Esophagus muscularis mucosa (tissue), 4 donors: ENCODE measurements around the gene SPAG17. TPM values are rescaled to one million over a fixed set of nuclear protein-coding genes. Genes with fewer than 3 reads are reported as not detected.

ENCODE experiments used
- DNase-seq: peaks from one replicate; pipeline ENCODE4 v3.0.0-alpha.2; 2017; ENCODE audit errors: extremely low spot score
- H3K27ac ChIP-seq, 4 donors: fragments of 200-600 bp; sonication (generic); replicated peaks in 1 of 4; 1 replicate in 3 of 4; 2 replicates in 1 of 4; pipeline ENCODE4 v1.5.1; 2016 to 2019; ENCODE audit warnings: mild to moderate bottlenecking in 1 of 4
- H3K27me3 ChIP-seq, 4 donors: fragments of 200-600 bp; sonication (generic); one replicate each; pipeline versions ENCODE4 v1.5.1 to v1.6.0; 2016 to 2019
- H3K36me3 ChIP-seq, 4 donors: fragments of 200-600 bp; sonication (generic); one replicate each; pipeline ENCODE4 v1.5.1; 2016 to 2019
- H3K4me1 ChIP-seq, 4 donors: fragments of 200-600 bp; sonication (generic); one replicate each; pipeline ENCODE4 v1.5.1; 2016 to 2019
- H3K4me3 ChIP-seq, 4 donors: fragments of 200-600 bp; sonication (generic); 1 replicate in 2 of 4; 2 replicates in 2 of 4; pipeline ENCODE4 v1.5.1; 2016 to 2019; ENCODE audit warnings: mild to moderate bottlenecking in 4 of 4, moderate library complexity in 1 of 4
- H3K9me3 ChIP-seq, 4 donors: fragments of 200-600 bp; sonication (generic); 1 replicate in 3 of 4; 2 replicates in 1 of 4; pipeline ENCODE4 v1.5.1; 2016 to 2019
- CTCF ChIP-seq, 3 experiments: fragments of 200-600 bp in 2 of 3; fragments of 450-650 bp in 1 of 3; sonication (generic) in 2 of 3; IDR thresholded peaks; one replicate each; pipeline ENCODE4 v1.5.1; 2017 to 2019; ENCODE audit warnings: antibody characterized with exemption in 3 of 3, mild to moderate bottlenecking in 2 of 3, moderate library complexity in 1 of 3
- EP300 ChIP-seq: sonication (generic); formaldehyde crosslinking; IDR thresholded peaks from one replicate; pipeline ENCODE4 v1.6.1; 2017; ENCODE audit warnings: antibody characterized with exemption
- POLR2A ChIP-seq: fragments of 450-650 bp; IDR thresholded peaks from one replicate; pipeline ENCODE4 v1.6.1; 2017; ENCODE audit warnings: antibody characterized with exemption, moderate library complexity, mild to moderate bottlenecking, low read depth
- POLR2AphosphoS5 ChIP-seq, 2 donors: sonication (generic); formaldehyde crosslinking; IDR thresholded peaks; one replicate each; pipeline ENCODE4 v1.6.1; 2017; ENCODE audit warnings: antibody characterized with exemption in 2 of 2
- WGBS: methylation state at CpG from one replicate; pipeline ENCODE4 v1.1.5; 2018; 5-methylcytosine and 5-hydroxymethylcytosine counted together
- intact Hi-C: fragments of 100-400 bp; cut with DNase I; formaldehyde crosslinking; loops from one replicate; pipeline ENCODE4 v1.15.1; 2023
- total RNA-seq, 4 donors: library from RNA; depleted of rRNA; stranded (reverse); fragments of >200 nt; gene quantifications; one replicate each; pipeline versions ENCODE4 v1.1.0 to v1.2.1, GENCODE V29; 2016

SPAG17 gene
- total RNA-seq, 4 donors from 2014 or later: 0.17 to 0.23 TPM; not detected in 2

- TF ChIP-seq POLR2AphosphoS5 (IDR thresholded peaks at IDR 0.05): no peak
- no peak for TF ChIP-seq POLR2A
- TF ChIP-seq CTCF (IDR thresholded peaks at IDR 0.05): no peak
- TF ChIP-seq EP300: no peak
- intact Hi-C loops: no loop called here
- Histone ChIP-seq H3K27me3 (no peaks in the 10 kb centered on the region), H3K27ac (no peak overlapping the region), H3K4me3 (no peak overlapping the region), H3K36me3 (no peaks in the 10 kb centered on the region), H3K9me3 (no peaks in the 10 kb centered on the region), H3K4me1 (no peaks in the 10 kb centered on the region)
- no peak for DNase-seq
- 92% methylated on average over 2 of the region's 2 CpGs for WGBS
Observed at GRCh38 chr1:118007391-118007790, 177.6 kb downstream of the SPAG17 start.

- Histone ChIP-seq H3K36me3 (no peaks in the 10 kb centered on the region), H3K9me3 (no peaks in the 10 kb centered on the region), H3K4me3 (no peak overlapping the region), H3K27me3 (no peaks in the 10 kb centered on the region), H3K4me1 (no peaks in the 10 kb centered on the region), H3K27ac (no peak overlapping the region)
- 70% methylated on average over 3 of the region's 5 CpGs for WGBS
- no peak for TF ChIP-seq POLR2AphosphoS5 (IDR thresholded peaks at IDR 0.05)
- no peak for TF ChIP-seq POLR2A
- TF ChIP-seq CTCF (IDR thresholded peaks at IDR 0.05): no peak
- TF ChIP-seq EP300: no peak
- DNase-seq: no peak
- intact Hi-C loops: no loop called here
Observed at GRCh38 chr1:118004312-118004711, 180.7 kb downstream of the SPAG17 start.

- WGBS: 68% methylated on average over 3 of the region's 3 CpGs
- Histone ChIP-seq H3K36me3 (no peaks in the 10 kb centered on the region), H3K27me3 (no peaks in the 10 kb centered on the region), H3K4me3 (no peak overlapping the region), H3K4me1 (no peaks in the 10 kb centered on the region), H3K9me3 (no peaks in the 10 kb centered on the region), H3K27ac (no peak overlapping the region)
- TF ChIP-seq POLR2AphosphoS5 (IDR thresholded peaks at IDR 0.05): no peak
- no peak for TF ChIP-seq POLR2A
- no peak for TF ChIP-seq EP300
- no peak for TF ChIP-seq CTCF (IDR thresholded peaks at IDR 0.05)
- DNase-seq: no peak
- intact Hi-C loops: no loop called here
Observed at GRCh38 chr1:117985973-117986372, 199.1 kb downstream of the SPAG17 start.

- no peaks in the 10 kb centered on the region for H3K4me1 ChIP-seq
- no peaks in the 10 kb centered on the region for H3K9me3 ChIP-seq
- DNase-seq: no peak
- TF ChIP-seq CTCF (IDR thresholded peaks at IDR 0.05): no peak
- TF ChIP-seq POLR2AphosphoS5 (IDR thresholded peaks at IDR 0.05): no peak
- TF ChIP-seq EP300: no peak
- TF ChIP-seq POLR2A: no peak
- no peaks in the 10 kb centered on the region for H3K27me3 ChIP-seq
- no peaks in the 10 kb centered on the region for H3K36me3 ChIP-seq
- intact Hi-C loops: no loop called here
- H3K27ac ChIP-seq: no peak overlapping the region
- 83% methylated on average over 1 of the region's 1 CpG for WGBS
- H3K4me3 ChIP-seq: no peak overlapping the region
Observed at GRCh38 chr1:117985239-117985638, 199.8 kb downstream of the SPAG17 start.

GRCh38 chr1:117981455-117982192 lies 203.4 kb downstream of the SPAG17 start:
- intact Hi-C loops: no loop called here

More at GRCh38 chr1:117981455-117982192, 203.4 kb downstream of the SPAG17 start:
- H3K9me3 ChIP-seq: no peaks in the 10 kb centered on the region
- H3K4me1 ChIP-seq: no peaks in the 10 kb centered on the region
- TF ChIP-seq CTCF (IDR thresholded peaks at IDR 0.05) (no peak), POLR2AphosphoS5 (IDR thresholded peaks at IDR 0.05) (no peak)
- 82% methylated on average over 5 of the region's 5 CpGs for WGBS
- H3K27me3 ChIP-seq: no peaks in the 10 kb centered on the region
- DNase-seq: no peak
- H3K36me3 ChIP-seq: no peaks in the 10 kb centered on the region
- H3K27ac ChIP-seq: no peak overlapping the region
- H3K4me3 ChIP-seq: no peak overlapping the region
